Activated naive CD4-positive, alpha-beta T cell (primary cell): ENCODE data around the gene IRF7.

ENCODE experiments used
- DNase-seq, 4 experiments: peaks; one replicate each; lab custom pipeline; 2025; lab: John Stamatoyannopoulos, UW

Gene IRF7

GRCh38 chr11:640021-640706 is 24.4 kb upstream of the IRF7 start:
- no peak for DNase-seq

GRCh38 chr11:639332-639955 is 23.7 kb upstream of the IRF7 start:
- no peak for DNase-seq

GRCh38 chr11:638631-639331 is 23.0 kb upstream of the IRF7 start:
- no peak for DNase-seq

- DNase-seq = no peak
Measured at GRCh38 chr11:637593-638521, 22.1 kb upstream of the IRF7 start.

GRCh38 chr11:637333-637592 is 21.5 kb upstream of the IRF7 start:
- no peak for DNase-seq

GRCh38 chr11:636511-637332 is 21.0 kb upstream of the IRF7 start, which contains the start of gene DRD4:
DRD4 (plus strand) TSS chr11:637269; CDS start chr11:637305, 36 bp downstream.
- DNase-seq = no peak

GRCh38 chr11:635945-636510 is 20.3 kb upstream of the IRF7 start:
- no peak for DNase-seq

GRCh38 chr11:630871-631270 is 15.1 kb upstream of the IRF7 start:
- no peak for DNase-seq

GRCh38 chr11:629237-629583 is 13.5 kb upstream of the IRF7 start:
- no peak for DNase-seq

GRCh38 chr11:628056-628455 is 12.3 kb upstream of the IRF7 start:
- no peak for DNase-seq

- no peak for DNase-seq
Measured at GRCh38 chr11:627308-627576, 11.5 kb upstream of the IRF7 start.

- no peak for DNase-seq
Measured at GRCh38 chr11:626475-627307, 10.9 kb upstream of the IRF7 start, which contains the start of gene SCT. SCT (minus strand) TSS chr11:627181; CDS start chr11:627143, 38 bp downstream.

- no peak for DNase-seq
Measured at GRCh38 chr11:625636-626268, 10.0 kb upstream of the IRF7 start.

GRCh38 chr11:624705-625635 is 9.2 kb upstream of the IRF7 start, which contains the start of gene CDHR5:
CDHR5 (minus strand) TSS chr11:624955; CDS start chr11:624902, 53 bp downstream.
- DNase-seq = no peak

- no peak for DNase-seq
Measured at GRCh38 chr11:623999-624704, 8.4 kb upstream of the IRF7 start.

- DNase-seq = no peak
Measured at GRCh38 chr11:623349-623869, 7.7 kb upstream of the IRF7 start.

GRCh38 chr11:621838-622237 is 6.1 kb upstream of the IRF7 start:
- no peak for DNase-seq
